ENCODE measurements around the gene KIF21B.

The KIF21B gene

DNA sequence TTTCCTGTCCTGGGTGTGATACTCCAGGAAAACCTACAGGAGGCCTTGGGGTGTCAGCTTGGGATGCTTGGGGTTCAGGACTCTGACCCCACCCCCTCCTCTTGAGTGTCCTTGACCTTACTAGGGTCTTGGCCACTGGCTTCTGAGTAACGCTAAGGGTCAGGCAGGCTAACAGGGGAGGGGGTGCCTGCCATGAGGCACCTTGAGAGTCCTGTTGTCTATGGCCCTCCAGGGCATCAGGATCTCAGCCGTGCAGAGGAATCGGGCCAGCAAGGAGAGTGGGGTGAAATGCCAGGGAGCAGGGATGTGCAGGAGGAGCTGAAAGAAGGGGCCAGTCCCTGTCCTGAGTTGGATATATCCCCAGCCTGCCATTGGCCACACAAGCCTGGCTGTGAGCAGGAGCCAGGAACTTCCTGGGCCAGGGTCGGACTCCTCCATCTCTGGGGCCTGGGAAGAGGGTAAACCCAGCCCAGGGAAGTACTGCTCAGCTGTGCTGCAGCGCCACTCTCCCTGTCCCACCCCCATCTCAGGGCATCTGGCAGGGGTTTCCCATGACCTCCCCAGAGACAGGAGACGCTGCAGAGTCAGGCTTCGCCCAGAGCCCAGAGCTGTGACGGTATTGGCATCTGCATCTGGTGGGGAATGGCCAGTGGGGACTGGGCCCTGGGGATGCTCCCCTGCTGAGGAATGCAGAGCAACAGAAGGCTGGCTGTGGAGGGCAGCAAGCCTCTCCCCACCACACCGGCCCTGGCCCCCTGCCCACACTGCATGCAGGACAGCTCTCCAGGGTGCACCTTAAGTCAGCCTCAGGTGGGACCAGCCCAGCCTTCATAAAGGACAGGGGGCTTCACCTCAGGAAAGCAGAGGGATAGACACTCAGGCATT is 6.3 kb downstream of the KIF21B start:
- no peak for DNase-seq (ENCODE audit: low read depth)
- H3K4me3 ChIP-seq (ENCODE audit: control insufficient read depth, low read depth, low read length): no peak overlapping the region
- TF ChIP-seq, protein P1, sequence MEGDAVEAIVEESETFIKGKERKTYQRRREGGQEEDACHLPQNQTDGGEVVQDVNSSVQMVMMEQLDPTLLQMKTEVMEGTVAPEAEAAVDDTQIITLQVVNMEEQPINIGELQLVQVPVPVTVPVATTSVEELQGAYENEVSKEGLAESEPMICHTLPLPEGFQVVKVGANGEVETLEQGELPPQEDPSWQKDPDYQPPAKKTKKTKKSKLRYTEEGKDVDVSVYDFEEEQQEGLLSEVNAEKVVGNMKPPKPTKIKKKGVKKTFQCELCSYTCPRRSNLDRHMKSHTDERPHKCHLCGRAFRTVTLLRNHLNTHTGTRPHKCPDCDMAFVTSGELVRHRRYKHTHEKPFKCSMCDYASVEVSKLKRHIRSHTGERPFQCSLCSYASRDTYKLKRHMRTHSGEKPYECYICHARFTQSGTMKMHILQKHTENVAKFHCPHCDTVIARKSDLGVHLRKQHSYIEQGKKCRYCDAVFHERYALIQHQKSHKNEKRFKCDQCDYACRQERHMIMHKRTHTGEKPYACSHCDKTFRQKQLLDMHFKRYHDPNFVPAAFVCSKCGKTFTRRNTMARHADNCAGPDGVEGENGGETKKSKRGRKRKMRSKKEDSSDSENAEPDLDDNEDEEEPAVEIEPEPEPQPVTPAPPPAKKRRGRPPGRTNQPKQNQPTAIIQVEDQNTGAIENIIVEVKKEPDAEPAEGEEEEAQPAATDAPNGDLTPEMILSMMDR (conservative IDR thresholded peaks at IDR 0.05; ENCODE audit: control insufficient read depth, insufficient read depth, low read depth, low read length): no peak

DNA sequence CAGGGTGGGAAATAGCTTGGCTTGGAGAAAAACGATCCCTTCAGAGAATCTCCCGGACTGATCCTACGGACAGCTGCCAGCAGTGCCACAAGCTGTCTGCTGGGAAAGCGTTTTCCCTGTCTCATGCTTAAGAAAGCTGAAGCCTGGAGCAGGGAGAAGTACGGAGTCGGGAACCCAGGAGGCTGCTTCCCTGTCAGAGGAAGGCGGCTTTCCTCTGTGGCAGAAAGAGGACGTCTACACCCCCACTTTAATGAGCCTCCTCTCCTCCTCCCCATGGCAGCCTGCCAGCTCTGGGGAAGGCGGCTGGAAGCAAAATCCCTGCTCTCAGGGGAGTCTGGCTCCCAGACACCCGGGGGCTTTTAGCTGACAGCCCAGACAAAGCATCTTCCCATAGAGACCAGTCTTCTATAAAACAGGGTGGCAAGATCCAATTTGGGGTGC is 7.3 kb downstream of the KIF21B start:
- no peak for DNase-seq (ENCODE audit: low read depth)
- H3K4me3 ChIP-seq (ENCODE audit: control insufficient read depth, low read depth, low read length): no peak overlapping the region
- TF ChIP-seq, protein P1 (conservative IDR thresholded peaks at IDR 0.05; ENCODE audit: control insufficient read depth, insufficient read depth, low read depth, low read length): no peak

DNA sequence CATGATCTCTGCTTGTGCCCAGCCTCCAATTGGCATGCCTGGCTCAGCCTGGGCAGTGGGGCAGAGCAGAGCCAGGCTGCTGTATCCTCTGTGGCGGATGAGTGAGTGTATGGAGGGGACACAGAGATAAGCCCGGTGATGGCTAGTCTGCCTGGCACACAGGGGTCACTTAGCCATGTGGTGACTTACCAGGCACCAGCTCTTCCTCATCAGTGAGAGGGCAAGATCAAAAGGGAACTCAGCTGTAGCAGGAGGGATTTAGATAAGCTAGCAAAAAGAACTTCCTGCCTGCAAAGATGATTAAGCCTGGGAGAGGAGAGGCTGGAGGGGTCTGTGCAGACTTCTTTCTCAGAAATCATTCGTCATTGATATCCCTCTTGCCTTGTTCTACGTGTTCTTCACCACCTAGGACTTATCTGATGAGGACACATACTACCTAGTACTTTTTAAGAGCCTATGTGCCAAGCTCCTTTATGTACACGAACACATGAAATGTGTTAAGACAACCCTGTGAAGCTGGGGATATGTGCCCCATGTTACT is 7.9 kb downstream of the KIF21B start:
- DNase-seq (ENCODE audit: low read depth): no peak
- H3K4me3 ChIP-seq (ENCODE audit: control insufficient read depth, low read depth, low read length): no peak overlapping the region
- TF ChIP-seq, protein P1 (conservative IDR thresholded peaks at IDR 0.05; ENCODE audit: control insufficient read depth, insufficient read depth, low read depth, low read length): no peak

DNA sequence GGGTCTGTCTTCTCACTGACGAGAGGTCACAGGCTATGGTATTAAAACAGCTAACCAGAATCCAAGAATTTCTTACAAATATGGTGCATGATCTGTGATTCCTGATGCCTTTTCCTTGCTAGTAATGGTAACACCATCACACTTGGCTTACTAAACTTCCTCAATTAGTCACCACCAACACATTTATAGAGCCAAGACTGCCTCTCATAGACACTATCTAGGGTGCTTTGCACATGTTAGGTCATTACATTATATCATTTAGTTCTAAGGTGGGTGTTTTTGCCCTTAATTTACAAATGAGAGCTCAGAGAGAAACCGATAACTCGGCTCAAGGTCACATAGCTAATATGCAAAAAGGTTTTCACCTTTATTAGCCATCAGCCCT is 8.7 kb downstream of the KIF21B start:
- DNase-seq (ENCODE audit: low read depth): peak; percentile 10
- H3K4me3 ChIP-seq (ENCODE audit: control insufficient read depth, low read depth, low read length): no peak overlapping the region
- TF ChIP-seq, protein P1 (conservative IDR thresholded peaks at IDR 0.05; ENCODE audit: control insufficient read depth, insufficient read depth, low read depth, low read length): no peak

- no peak overlapping the region for H3K4me3 ChIP-seq (ENCODE audit: control insufficient read depth, low read depth, low read length)
- DNase-seq (ENCODE audit: low read depth): no peak
- TF ChIP-seq, protein P1 (conservative IDR thresholded peaks at IDR 0.05; ENCODE audit: control insufficient read depth, insufficient read depth, low read depth, low read length): no peak
These were observed 9.3 kb downstream of the KIF21B start for GRCh38 chr1:201013991-201014815.

- DNase-seq (ENCODE audit: low read depth): no peak
- TF ChIP-seq, protein P1 (conservative IDR thresholded peaks at IDR 0.05; ENCODE audit: control insufficient read depth, insufficient read depth, low read depth, low read length): no peak
- H3K4me3 ChIP-seq (ENCODE audit: control insufficient read depth, low read depth, low read length): no peak overlapping the region
These were observed 10.5 kb downstream of the KIF21B start for GRCh38 chr1:201013031-201013485.
